Measurements from ENCODE around the gene PYGM. TPM values are rescaled to one million over a fixed set of nuclear protein-coding genes. Genes with fewer than 3 reads are reported as not detected.

Gene PYGM
- total and polyA plus RNA-seq, 2 of the 13 experiments (the other 11 are each of a cell fraction or from before 2014, with no cell fraction given): 0.11 to 0.12 TPM

DNA sequence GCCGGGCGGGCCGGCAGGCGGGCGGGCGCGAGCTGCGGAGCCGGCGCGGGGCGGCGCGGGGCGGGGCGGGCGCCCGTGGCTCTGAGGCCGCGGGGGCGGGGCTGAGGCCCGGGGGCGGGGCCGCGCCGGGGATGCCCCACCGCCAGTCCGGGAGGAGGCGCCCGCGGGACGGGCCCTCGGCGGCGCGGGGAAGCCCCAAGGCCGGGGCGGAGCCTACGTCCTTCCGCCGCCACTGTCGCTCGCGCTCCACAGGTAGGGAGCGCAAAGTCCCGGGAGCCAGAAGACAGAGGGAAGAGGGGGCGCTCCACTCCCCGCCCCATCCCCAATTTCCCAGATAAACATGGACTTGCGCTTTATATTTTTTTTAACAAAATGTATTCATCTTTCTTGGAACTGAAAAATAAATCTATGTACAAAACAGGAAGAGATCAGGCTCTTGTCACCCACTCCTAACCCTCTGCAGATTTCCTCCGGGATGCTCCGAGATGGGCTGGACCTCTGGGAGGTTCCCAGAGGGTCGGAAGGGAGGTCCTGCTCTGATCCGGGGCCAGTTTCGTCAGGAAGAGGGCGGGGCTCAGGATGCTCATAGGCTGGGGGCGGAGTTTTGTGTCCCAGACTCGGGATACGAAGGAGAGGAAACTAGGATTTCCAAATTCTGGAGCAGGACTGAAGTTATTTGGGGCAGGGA lies 43.5 kb upstream of the PYGM start, which contains the start of gene MAP4K2 (continued):
- TF ChIP-seq, protein P1, sequence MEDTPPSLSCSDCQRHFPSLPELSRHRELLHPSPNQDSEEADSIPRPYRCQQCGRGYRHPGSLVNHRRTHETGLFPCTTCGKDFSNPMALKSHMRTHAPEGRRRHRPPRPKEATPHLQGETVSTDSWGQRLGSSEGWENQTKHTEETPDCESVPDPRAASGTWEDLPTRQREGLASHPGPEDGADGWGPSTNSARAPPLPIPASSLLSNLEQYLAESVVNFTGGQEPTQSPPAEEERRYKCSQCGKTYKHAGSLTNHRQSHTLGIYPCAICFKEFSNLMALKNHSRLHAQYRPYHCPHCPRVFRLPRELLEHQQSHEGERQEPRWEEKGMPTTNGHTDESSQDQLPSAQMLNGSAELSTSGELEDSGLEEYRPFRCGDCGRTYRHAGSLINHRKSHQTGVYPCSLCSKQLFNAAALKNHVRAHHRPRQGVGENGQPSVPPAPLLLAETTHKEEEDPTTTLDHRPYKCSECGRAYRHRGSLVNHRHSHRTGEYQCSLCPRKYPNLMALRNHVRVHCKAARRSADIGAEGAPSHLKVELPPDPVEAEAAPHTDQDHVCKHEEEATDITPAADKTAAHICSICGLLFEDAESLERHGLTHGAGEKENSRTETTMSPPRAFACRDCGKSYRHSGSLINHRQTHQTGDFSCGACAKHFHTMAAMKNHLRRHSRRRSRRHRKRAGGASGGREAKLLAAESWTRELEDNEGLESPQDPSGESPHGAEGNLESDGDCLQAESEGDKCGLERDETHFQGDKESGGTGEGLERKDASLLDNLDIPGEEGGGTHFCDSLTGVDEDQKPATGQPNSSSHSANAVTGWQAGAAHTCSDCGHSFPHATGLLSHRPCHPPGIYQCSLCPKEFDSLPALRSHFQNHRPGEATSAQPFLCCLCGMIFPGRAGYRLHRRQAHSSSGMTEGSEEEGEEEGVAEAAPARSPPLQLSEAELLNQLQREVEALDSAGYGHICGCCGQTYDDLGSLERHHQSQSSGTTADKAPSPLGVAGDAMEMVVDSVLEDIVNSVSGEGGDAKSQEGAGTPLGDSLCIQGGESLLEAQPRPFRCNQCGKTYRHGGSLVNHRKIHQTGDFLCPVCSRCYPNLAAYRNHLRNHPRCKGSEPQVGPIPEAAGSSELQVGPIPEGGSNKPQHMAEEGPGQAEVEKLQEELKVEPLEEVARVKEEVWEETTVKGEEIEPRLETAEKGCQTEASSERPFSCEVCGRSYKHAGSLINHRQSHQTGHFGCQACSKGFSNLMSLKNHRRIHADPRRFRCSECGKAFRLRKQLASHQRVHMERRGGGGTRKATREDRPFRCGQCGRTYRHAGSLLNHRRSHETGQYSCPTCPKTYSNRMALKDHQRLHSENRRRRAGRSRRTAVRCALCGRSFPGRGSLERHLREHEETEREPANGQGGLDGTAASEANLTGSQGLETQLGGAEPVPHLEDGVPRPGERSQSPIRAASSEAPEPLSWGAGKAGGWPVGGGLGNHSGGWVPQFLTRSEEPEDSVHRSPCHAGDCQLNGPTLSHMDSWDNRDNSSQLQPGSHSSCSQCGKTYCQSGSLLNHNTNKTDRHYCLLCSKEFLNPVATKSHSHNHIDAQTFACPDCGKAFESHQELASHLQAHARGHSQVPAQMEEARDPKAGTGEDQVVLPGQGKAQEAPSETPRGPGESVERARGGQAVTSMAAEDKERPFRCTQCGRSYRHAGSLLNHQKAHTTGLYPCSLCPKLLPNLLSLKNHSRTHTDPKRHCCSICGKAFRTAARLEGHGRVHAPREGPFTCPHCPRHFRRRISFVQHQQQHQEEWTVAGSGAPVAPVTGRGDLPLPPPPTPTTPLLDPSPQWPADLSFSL (CRISPR knock-in tag; IDR thresholded peaks at IDR 0.05): no peak
- no peak for TF ChIP-seq ZNF282 (IDR thresholded peaks at IDR 0.05; ENCODE audit: partially characterized antibody)
- TF ChIP-seq ZC3H13 (CRISPR knock-in tag; IDR thresholded peaks at IDR 0.05): peak; percentile 77; the same call in 1 of the 2 replicates
- TF ChIP-seq ATF1 (CRISPR knock-in tag; IDR thresholded peaks at IDR 0.05): no peak
- no peak for TF ChIP-seq WIZ (CRISPR knock-in tag; IDR thresholded peaks at IDR 0.05)
- no peak for TF ChIP-seq ZNF713 (CRISPR knock-in tag; IDR thresholded peaks at IDR 0.05)
- TF ChIP-seq, protein P2, sequence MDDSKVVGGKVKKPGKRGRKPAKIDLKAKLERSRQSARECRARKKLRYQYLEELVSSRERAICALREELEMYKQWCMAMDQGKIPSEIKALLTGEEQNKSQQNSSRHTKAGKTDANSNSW (CRISPR knock-in tag; IDR thresholded peaks at IDR 0.05; ENCODE audit: borderline replicate concordance): no peak
- TF ChIP-seq, protein P3, sequence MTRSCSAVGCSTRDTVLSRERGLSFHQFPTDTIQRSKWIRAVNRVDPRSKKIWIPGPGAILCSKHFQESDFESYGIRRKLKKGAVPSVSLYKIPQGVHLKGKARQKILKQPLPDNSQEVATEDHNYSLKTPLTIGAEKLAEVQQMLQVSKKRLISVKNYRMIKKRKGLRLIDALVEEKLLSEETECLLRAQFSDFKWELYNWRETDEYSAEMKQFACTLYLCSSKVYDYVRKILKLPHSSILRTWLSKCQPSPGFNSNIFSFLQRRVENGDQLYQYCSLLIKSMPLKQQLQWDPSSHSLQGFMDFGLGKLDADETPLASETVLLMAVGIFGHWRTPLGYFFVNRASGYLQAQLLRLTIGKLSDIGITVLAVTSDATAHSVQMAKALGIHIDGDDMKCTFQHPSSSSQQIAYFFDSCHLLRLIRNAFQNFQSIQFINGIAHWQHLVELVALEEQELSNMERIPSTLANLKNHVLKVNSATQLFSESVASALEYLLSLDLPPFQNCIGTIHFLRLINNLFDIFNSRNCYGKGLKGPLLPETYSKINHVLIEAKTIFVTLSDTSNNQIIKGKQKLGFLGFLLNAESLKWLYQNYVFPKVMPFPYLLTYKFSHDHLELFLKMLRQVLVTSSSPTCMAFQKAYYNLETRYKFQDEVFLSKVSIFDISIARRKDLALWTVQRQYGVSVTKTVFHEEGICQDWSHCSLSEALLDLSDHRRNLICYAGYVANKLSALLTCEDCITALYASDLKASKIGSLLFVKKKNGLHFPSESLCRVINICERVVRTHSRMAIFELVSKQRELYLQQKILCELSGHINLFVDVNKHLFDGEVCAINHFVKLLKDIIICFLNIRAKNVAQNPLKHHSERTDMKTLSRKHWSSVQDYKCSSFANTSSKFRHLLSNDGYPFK (CRISPR knock-in tag; IDR thresholded peaks at IDR 0.05; ENCODE audit: borderline replicate concordance): no peak
- TF ChIP-seq, protein P4, sequence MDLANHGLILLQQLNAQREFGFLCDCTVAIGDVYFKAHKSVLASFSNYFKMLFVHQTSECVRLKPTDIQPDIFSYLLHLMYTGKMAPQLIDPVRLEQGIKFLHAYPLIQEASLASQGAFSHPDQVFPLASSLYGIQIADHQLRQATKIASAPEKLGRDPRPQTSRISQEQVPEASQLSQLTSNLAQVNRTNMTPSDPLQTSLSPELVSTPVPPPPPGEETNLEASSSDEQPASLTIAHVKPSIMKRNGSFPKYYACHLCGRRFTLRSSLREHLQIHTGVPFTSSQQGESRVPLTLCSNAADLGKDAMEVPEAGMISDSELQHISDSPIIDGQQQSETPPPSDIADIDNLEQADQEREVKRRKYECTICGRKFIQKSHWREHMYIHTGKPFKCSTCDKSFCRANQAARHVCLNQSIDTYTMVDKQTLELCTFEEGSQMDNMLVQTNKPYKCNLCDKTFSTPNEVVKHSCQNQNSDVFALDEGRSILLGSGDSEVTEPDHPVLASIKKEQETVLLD (CRISPR knock-in tag; IDR thresholded peaks at IDR 0.05; ENCODE audit: low read depth): peak; percentile 93
- TF ChIP-seq NFE2L2 (IDR thresholded peaks at IDR 0.05; ENCODE audit: low read length): no peak
- TF ChIP-seq ZNF678 (CRISPR knock-in tag; IDR thresholded peaks at IDR 0.05): no peak
- peak; percentile 66; the same call in 1 of the 2 replicates for TF ChIP-seq ZNF670 (CRISPR knock-in tag; IDR thresholded peaks at IDR 0.05; ENCODE audit: borderline replicate concordance)
- no peak for TF ChIP-seq ATM (IDR thresholded peaks at IDR 0.05; ENCODE audit: borderline replicate concordance)
- TF ChIP-seq TGIF2 (CRISPR knock-in tag; IDR thresholded peaks at IDR 0.05): no peak
- TF ChIP-seq KMT2A (CRISPR knock-in tag; IDR thresholded peaks at IDR 0.05): no peak
- no peak for TF ChIP-seq ZNF768 (CRISPR knock-in tag; IDR thresholded peaks at IDR 0.05)

Measured in HepG2 (cell line).